CD4-positive, alpha-beta T cell treated with Interleukin-2 at 100 ng/mL for 4 hours (primary cell): ENCODE measurements around the gene DNAJB5.
"Not testable (repeated sequence)": the region's sequence is repeated elsewhere in the genome, so short reads cannot be mapped to it uniquely, and the experiment has no call there.

Experiments used
- DNase-seq: peaks from one replicate; pipeline ENCODE4 v3.0.0-alpha.2; 2020; ENCODE audit warnings: low spot score

DNAJB5 gene

DNA sequence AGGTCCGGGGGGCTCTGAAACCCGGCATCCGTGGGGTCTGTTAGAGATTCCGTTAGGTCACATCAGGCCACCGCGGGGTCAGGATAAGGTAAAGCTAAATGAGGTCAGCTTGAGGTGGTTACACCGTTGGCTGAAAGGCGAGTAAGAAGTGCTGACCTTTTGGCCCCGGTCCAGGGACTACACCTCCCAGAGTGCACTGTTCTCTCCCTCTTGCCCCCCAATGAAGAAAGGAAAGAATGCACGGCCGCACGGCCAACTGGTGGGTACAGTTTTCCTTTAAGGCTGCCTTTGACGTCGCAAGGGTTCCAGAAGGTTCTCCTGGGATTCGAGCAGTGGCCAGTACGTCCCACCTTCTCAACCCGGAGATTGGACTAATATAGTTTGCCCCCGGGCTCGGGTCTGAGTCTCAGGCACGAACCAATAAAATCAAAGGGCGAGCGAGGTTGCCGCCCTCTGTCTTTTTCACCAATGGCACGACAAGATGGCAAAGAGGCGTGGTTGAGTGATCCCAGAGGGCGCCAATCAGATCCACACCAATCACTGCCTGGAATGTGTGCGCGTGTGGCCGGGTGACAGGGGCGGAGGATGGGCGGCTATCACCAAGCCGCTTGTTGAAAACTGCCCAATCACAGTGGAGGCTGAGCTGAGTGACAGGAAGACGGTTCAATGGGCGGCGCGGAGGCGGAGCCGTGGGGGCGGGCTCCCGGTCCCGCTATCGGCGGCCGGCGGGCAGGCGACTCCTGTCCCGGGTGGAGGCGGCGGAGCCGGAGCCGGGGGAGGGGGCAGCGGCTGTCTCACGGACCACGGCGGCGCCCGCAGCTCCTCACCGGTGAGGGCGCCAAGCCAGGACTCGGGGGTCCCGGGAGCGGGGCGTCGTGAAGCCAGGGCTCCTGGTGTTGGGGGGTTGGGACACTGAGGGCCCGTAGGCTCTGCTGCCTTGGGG is at the start of gene DNAJB5:
Gene DNAJB5 (plus strand): TSS at position 743 of the 943 bp plus-strand sequence. CDS start 886 bp downstream, outside the sequence.
- peak; percentile 98 for DNase-seq

DNA sequence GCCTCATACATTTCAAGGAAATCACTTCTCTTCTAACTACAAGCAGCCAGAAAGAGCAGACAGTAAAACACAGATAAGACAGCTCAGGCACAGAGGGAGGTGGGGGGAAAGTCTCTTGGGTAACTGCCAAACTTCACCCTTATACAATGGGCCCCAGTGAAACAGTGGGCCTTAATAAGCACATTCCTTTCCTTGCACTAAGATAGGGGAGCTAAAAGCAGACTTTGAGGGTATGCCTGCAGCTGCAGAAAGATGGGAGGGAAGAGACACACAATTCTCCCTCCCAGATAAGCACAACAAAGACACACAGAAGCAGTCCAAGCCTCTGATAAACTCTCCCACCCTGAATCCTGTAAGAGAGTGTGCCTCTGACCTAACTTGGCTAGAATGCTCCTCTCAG is 49.6 kb upstream of the DNAJB5 start:
- DNase-seq: not testable (repeated sequence)

DNA sequence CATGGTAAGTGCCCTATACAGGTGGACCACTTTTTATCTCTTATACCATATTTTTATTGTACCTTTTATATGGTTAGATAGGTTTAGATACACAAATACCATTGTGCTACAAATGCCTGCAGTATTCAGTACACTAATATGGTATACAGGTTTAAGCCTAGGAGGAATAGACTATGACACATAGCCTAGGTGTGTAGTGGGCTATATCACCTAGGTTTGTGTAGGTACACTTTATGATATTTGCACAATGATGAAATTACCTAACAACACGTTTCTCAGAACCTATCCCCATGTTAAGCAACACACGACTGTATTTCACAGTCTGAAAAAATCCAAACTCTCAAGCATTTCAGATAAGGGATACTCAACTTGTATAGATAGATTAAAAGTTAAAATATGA is 41.1 kb upstream of the DNAJB5 start:
- DNase-seq: no peak

DNA sequence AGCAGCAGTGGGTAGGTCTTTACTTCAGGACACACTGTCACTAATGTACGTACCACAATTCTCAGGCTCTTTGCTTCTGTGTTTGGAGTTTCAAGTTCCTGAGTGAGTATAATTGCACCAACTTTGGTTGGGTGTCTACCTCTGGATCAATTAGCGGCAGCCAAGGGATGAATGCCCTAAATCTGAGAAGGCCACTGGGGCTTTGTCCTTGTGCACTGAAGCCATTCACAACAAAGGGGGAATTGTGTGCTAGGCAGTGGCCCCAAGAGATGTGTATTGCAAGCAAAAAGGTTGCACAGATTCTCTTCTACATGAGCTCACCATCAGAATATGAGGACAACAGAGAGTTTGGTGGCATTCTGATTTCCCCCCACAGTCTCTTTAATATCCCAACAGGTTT is 35.3 kb upstream of the DNAJB5 start:
- DNase-seq: no peak

DNA sequence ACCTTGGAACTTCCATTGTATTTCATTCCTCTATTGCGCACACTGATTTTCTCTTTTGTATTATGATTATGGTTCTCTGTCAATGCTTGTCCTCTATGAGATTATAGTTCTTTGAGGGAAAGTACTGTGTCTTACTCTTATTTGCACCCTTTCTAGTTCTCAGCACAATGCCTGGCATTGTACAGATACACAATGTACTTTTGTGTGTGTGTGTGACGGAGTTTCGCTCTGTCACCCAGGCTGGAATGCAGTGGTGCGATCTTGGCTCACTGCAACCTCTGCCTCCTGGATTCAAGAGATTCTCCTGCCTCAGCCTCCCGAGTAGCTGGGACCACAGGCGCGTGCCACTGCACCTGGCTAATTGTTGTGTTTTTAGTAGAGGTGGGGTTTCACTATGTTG is 33.5 kb upstream of the DNAJB5 start:
- not testable (repeated sequence) for DNase-seq

DNA sequence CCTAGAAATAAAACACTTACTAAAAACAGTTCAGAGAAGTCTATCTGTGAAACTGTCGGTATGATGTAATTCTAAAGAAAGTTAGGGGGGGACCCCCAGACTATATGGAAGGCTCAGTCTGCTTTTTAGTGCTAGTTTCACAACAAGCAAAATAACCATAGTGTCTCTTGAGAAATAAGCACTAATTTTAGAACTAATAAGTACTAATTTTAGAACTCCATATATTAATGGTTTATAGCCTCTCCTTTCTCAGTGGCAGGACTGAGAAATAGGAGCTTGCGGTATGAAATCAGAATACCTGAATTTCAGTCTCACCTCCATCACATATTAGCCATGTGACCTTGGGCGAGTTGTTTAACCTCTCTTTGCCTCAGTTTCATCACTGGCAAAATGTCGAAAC is 32.9 kb upstream of the DNAJB5 start:
- DNase-seq: no peak

DNA sequence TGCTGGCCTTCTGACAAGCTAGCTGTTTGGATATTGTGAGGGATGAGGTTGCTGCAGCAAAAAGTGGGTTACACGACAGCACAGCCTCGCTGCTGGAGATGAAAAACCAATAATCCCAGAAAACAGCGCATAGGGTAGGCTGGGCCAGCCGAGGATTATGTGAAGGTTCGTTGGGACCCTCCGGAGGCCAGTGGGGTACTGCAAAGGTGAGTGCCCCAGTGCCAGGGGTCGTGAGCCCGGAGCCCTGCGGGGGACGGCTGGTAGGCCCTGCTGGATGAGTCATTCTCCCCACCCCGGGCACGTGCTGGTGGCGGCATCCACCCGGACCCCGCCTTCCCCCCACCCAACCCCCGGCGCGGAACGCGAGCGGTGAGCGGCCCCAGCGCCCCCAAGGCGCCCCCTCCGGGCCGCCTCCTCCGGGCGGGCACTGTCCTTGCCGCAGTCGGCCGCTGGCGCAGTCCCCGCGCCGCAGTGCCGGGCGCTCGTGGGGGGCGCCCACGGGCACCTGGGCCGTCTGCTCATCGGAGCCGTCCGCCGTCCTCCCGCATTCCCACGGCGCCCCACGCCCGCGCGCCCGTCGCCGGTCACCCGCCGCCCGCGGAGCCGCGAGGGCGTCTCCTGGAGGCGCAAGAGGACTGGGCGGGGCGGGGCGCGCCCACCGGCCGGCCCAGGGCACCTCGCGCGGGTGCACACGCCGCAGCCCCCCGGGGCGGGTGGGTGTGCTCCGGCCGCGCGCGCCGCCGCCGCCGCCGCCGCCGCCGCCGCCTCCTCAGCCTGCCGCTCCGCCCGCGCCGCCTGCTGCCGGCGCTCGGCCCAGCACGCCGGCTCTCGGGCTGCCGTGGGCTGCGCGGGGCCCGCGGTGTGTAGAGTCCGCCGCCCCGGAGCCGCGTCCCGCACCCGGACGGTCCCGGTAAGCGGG is 31.8 kb upstream of the DNAJB5 start, which contains the start of gene PHF24:
Gene PHF24 (plus strand): TSS at position 794 of the 919 bp plus-strand sequence. CDS start 13,014 bp downstream, outside the sequence.
- DNase-seq: no peak

DNA sequence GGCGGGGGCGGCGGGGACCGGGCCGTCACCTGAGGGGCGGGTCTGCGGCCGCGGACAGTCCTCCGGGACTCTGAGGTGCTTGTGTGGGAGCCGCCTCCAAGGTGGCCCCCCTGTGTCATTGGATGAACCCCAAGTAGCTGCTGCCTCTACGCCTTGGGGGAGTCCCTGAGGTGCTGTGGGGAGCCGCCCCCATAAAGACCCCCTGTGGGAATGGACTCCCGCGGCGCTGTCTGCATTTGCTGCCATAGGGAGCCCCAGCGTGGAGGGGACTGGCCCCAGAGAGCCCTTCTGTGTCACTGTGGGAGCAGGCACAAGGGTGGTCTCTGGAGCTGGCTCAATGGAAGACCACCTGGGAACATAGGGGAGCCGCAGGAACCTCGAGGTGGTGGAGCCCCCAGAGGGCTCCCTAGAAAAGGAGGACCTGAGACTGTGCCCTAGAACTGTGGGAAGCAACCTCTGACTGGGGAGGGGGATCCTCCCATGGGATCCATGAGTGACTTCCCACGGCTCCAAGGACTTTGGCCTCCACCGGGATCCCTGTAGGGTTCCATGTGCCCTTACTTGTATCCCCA is 31.0 kb upstream of the DNAJB5 start:
- no peak for DNase-seq

DNA sequence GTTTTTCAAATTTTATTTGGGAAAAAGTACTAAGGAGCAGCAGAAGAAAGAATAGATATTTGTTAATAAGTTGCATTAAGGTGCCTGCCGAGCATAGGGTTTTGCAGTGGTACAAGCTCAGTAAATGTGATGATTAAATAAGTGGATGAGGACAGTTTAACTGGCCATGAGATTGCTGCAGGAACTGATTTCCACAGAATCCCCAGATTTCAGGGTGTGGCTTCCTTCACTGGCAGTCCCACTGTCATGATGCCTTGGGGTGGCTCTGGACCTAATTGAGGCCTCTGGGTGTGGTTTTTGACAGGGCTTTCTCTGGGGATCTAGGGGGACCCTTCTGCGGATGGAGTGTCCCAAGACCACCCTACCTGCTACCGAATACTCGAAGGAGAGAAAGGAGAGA is 30.1 kb upstream of the DNAJB5 start:
- DNase-seq: no peak

DNA sequence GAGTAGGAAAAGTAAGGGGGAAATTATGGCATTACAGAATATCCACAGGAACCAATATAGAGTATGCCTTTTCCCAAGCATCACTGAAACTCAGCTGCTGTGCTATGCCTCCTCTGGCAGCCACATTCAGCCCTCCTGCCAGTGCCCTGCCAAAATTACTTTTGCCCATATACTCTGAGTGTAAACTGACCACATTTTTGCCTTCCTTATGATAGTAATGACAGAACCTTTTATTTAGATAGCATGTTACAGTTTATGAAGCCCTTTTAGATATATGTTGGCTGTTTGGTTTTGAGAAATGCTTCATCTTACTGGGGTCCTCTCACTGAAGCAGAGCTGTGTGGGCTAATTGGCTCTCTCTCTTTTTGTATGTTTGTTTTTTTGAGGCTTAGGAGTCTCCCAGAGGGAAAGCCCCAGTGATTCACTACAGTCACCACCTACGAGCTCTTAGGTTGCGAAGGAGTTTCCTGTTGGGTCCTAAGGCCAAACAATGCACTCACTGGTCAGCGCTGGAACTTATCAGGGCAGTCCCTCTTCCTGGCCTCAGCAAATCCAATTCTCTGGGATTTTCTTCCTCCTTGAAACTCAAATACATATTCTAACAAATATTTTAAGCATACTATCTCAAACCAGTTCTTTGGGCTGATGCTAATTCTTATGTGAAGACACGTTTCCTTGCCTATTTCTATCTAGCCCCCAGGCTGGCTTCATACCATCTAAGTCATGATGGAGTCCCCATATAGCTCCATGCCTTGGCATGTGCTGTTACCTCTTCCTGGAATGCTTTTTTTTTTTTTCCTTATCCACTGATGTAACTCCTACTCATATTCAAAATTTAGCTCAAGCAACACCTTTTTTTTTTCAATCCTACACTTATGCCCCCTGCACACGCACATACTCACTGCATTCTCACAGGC is 27.7 kb upstream of the DNAJB5 start:
- DNase-seq: no peak

DNA sequence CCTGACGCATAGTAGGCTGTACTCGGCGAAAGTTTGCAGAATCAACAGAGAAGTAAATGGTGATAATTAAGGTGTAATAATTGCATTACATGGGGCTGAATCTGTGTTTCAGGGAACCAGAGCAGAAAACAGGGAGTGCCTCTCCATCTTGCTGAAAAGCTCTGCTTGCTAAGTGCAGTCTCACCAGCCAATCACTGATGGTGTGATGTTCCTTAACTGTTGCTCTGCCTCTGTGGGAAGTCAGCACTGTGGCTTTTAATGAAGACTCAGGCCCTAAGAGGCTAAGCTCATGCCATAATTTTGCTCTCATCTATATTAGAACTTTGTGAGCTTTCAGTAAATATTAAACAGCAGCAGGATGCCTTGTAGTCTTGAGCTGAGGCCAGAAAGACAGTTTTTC is 27.0 kb upstream of the DNAJB5 start:
- no peak for DNase-seq

DNA sequence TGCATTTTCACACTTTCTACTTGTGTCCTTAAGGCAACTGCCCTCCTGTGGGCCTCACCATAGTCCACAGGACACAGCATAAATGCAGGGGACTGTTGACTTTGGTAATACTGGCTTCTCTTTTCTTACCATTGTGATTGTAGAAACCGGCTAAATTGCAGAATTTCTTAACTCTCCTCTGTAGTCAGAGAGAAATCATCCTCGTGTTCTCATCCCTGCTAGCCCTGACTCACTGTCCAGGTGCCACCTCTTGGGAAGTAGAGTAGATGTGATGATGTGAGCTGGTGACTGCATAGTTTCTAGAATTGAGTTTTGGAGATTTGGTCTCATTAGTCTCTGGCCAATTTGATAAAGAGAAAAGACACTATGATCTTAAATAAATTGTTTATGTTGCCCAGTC is 26.0 kb upstream of the DNAJB5 start:
- DNase-seq: no peak

DNA sequence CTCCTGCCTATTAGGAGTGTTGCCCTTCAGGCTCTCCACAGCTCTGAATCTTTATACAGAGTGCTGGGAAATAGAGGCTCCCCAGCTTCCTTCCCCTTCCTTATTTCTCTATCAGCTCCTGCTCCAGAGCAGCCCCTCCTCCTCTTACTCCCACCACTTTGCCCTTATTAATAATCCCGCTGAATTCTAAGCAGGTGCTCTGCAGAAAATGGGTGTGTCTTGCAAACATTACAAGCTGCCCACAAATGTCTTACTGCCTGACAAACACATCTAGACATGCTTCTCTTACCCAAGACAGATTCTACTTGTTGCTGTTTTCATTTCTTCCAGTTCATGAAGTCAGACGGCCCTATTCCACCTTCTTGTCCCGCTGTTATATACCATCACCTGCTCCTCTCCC is 25.1 kb upstream of the DNAJB5 start:
- no peak for DNase-seq

DNA sequence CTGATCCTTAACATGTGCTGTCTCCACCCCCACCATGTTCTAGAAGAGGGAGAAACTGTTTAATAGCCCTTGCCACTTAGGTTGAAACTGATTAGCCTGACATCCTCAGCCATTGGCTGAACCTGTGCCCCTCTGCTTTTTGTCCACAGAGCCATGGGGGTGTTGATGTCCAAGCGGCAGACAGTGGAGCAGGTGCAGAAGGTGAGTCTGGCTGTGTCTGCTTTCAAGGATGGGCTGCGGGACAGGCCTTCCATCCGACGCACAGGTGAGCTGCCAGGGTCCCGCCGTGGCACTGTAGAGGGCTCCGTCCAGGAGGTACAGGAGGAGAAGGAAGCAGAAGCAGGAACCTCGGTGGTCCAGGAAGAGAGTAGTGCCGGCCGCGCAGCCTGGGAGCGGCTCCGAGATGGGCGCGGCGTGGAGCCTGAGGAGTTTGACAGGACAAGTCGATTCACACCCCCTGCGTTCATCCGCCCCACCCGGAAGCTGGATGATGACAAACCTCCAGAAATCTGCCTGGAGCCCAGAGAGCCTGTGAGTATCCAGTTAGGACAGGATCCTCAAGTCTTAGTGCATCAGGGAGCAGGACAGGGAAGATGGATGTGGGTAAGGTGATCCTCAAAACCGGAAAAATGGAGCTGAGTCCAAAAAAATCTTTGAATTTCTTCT is 18.3 kb upstream of the DNAJB5 start:
- DNase-seq: no peak

DNA sequence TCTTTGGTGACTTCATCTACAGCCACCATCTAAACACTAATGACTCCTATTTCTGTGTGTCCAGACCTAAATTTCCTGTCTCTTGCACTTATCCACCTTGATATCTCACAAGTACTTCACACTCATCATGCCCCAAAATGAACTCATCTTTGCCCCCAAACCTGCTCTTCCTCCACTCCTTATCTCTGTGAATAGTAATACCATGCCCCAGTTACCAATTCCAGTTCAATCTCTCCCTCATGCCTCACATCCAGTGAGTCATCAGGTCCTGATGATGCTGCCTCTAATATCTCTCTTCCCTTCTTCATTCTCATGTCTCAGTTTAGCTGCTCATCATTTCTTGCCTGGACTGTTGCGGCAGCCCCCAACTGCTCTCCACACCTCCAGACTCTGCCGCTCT is 14.9 kb upstream of the DNAJB5 start:
- no peak for DNase-seq

DNA sequence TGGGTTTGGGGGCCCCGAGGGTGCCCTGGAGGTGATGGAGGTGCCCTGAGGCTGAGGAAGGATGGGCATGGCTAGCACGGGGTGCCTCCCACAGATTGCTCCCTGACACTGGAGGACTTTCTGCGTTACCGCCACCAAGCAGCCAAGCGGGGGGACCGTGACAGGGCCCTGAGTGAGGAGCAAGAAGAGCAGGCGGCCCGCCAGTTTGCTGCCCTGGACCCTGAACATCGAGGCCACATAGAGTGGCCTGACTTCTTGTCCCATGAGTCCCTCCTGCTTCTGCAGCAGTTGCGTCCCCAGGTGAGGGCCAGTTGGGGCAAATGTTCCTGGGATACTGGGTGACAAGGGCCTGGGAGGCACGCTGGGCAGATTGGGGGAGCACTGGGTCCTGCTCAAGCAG is 13.1 kb upstream of the DNAJB5 start:
- no peak for DNase-seq

DNA sequence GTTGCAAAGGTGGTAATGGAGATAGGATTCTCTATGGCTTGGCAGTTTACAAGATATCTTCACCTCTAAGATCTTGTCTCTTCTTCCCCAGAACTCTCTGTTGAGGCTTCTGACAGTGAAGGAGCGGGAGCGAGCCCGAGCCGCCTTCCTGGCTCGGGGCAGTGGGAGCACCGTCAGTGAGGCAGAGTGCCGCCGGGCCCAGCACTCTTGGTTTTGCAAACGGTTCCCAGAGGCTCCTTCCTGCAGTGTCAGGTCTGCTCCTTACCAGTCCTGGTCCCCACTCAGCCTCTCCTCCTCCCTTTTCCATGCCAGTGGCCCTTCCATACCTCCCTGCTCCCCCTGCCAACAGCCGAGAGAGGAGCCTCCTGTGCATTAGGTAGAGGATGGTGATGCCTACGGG is 12.6 kb upstream of the DNAJB5 start:
- no peak for DNase-seq

DNA sequence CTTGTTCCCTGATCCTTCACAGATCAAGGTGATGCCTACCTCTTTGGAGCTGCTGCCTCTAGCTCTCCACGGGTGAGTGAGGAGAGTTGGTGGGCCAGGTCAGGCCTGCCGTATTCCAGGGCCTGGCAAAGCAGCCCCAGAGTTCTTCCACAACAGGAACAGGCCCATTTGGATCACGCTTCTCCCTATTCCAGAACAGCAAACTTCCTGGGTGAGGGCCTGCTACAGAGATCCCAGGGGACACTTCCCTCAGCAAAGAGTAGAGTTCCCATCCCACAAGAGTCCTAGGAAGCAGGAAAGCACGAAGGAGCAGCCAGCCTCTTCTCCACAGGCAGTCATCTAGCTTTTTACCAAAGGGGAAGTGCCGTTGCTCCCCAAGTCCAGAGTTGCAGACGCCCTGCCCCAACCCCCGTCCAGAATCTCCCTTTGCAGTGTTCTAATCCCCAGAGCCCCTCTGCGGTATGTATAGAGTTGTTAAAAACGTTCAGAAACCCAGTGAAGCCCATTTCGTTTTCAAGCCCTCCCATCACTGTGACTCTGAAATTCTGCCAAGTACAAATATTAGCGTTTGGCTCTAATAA is 9.3 kb upstream of the DNAJB5 start:
- DNase-seq: no peak

DNA sequence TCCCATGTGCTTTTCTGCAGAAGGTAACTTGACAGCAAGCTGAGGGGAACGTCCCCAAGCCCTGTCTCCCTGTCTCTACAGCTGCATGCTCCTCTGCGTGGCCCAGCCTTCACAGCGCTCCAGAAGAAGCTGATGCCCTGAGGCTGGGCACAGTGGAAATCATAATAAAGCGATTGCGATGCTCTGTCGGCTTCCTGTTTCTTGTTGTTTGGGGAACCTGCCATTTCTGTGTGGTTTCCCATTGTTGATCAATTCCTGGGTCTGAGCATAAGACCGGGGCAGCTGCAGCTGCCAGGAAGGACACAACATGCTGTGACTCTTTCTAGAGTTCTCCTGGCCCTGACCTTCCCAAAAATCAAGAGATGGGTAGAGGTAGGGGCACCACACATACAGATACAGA is 7.2 kb upstream of the DNAJB5 start:
- no peak for DNase-seq

DNA sequence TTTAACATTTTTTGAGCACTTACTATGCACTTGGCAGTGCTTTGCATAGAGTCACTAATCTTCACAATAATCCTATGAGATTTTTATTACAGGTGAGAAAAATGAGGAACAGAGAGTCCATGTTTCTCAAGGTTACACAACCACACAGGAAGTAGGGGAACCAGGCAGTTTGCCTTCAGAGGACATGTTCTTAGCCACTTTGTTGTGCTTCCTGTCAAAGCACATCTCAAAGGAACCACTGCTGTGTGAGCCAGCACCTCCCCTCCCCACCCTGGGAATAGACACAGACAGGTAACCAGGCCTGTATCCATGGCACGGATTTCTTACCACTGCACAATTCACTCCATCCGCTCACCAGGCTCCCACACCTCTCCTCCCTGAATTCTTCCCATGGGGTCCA is 6.3 kb upstream of the DNAJB5 start:
- DNase-seq: no peak
